GM23338 (cell line): ENCODE results near the gene NRROS.

ENCODE experiments used
- CREB1 ChIP-seq: fragments of 250-450 bp; sonication (Bioruptor Pico); IDR thresholded peaks from 2 replicates; pipeline ENCODE4 v1.5.0; 2020; ENCODE audit warnings: low read depth, mild to moderate bottlenecking, moderate library complexity
- CTCF ChIP-seq, 2 experiments: fragments of 200-600 bp in 1 of 2; sonication (generic) in 1 of 2; conservative IDR thresholded peaks; 2 replicates each; pipeline versions ENCODE4 v1.5.1 to v1.6.1; 2016 to 2017; ENCODE audit warnings: antibody characterized with exemption in 2 of 2, low read depth in 2 of 2, mild to moderate bottlenecking in 2 of 2, moderate library complexity in 1 of 2
- ETS1 ChIP-seq: IDR thresholded peaks from 2 replicates; pipeline ENCODE4 v1.6.1; 2016; ENCODE audit warnings: antibody characterized with exemption
- EZH2 ChIP-seq: fragments of 200-600 bp; sonication (generic); IDR thresholded peaks from one replicate; pipeline ENCODE4 v1.8.0; 2017; ENCODE audit warnings: antibody characterized with exemption, mild to moderate bottlenecking, low read depth; ENCODE audit not compliant: unreplicated experiment
- EZH2phosphoT487 ChIP-seq: fragments of 200-600 bp; sonication (generic); IDR thresholded peaks from one replicate; pipeline ENCODE4 v1.8.1; 2018; ENCODE audit warnings: antibody characterized with exemption; ENCODE audit not compliant: unreplicated experiment
- JUNB ChIP-seq: IDR thresholded peaks from one replicate; pipeline ENCODE4 v1.6.1; 2016; ENCODE audit warnings: antibody characterized with exemption; ENCODE audit not compliant: unreplicated experiment
- POLR2AphosphoS5 ChIP-seq: IDR thresholded peaks from 2 replicates; pipeline ENCODE4 v1.6.1; 2016; ENCODE audit warnings: antibody characterized with exemption, low read depth
- REST ChIP-seq: IDR thresholded peaks from one replicate; pipeline ENCODE4 v1.6.1; 2018; ENCODE audit warnings: antibody characterized with exemption; ENCODE audit not compliant: unreplicated experiment
- STAT1 ChIP-seq: IDR thresholded peaks from one replicate; pipeline ENCODE4 v1.6.1; 2016; ENCODE audit warnings: antibody characterized with exemption; ENCODE audit not compliant: unreplicated experiment
- ZNF331 ChIP-seq: fragments of 250-450 bp; sonication (Bioruptor Pico); IDR thresholded peaks from 2 replicates; pipeline ENCODE4 v1.5.0; 2020; ENCODE audit warnings: low read depth, mild to moderate bottlenecking, moderate library complexity

- no peak for TF ChIP-seq ZNF331 (CRISPR knock-in tag)
- TF ChIP-seq EZH2phosphoT487: no peak
- no peak for TF ChIP-seq CTCF (conservative IDR thresholded peaks at IDR 0.05; ENCODE audit: low read depth in 2 of 2)
- TF ChIP-seq REST: no peak
- no peak for TF ChIP-seq POLR2AphosphoS5
- TF ChIP-seq EZH2: no peak
- no peak for TF ChIP-seq CREB1 (CRISPR knock-in tag)
- no peak for TF ChIP-seq JUNB
- no peak for TF ChIP-seq STAT1
- TF ChIP-seq ETS1: no peak
Measured at GRCh38 chr3:196691386-196691785, 51.9 kb downstream of the NRROS start.
